Measurements from ENCODE around the gene CNGB1.
"Not testable (repeated sequence)": the region's sequence is repeated elsewhere in the genome, so short reads cannot be mapped to it uniquely, and the experiment has no call there.

CNGB1 gene

DNA sequence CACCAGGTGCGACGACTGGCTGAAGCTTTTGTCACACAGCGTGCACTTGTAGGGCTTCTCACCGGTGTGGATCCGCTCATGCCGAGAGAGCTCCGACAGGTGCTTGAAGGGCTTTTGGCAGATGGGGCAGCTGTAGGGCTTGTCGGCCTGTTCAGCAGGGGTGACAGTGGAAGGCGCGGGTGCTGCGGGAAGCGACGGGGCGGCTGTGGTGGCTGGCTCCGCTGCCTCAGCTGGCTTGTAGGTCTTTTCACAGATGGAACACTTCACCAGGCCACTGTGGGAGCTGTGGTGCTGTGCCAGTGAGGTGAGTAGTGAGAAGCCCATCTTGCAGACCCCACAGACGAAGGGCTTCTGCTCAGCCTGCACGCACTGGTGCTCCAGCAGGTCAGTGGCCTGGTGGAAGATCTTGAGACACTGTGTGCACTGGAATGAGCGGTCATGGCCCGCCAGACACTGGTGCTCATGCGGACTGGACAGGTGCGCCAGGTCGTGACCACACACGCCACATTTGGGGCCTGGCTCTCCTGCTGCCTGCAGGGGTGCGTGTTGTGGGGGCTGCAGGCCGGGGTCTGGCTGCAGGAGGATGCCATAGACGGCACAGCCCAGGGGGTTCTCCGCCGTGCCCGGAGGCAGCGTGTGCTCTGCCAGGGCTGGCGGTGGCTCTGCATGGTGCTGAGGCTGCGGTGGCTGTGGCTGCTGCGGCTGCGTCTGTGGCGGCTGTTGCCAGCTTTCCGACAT is 26.8 kb upstream of the CNGB1 start:
- no peak for DNase-seq (ENCODE audit: low read depth in 2 of 3, low spot score in 1 of 3)

DNA sequence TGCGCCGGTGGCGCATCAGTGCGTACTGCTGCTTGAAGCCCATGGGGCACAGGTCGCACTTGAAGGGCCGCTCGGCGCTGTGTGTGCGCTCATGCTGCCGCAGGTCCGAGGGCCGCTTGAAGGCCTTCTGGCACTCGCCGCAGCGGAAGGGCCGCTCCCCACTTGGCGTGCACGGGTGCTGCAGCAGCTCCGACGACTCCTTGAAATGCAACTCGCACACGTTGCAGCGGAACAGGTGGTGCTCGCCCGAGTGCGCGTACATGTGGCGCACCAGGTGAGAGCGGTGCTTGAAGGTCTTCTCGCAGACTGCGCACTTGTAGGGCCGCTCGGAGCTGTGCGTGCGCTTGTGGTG is 26.2 kb upstream of the CNGB1 start:
- no peak for DNase-seq (ENCODE audit: low read depth in 2 of 3, low spot score in 1 of 3)

DNA sequence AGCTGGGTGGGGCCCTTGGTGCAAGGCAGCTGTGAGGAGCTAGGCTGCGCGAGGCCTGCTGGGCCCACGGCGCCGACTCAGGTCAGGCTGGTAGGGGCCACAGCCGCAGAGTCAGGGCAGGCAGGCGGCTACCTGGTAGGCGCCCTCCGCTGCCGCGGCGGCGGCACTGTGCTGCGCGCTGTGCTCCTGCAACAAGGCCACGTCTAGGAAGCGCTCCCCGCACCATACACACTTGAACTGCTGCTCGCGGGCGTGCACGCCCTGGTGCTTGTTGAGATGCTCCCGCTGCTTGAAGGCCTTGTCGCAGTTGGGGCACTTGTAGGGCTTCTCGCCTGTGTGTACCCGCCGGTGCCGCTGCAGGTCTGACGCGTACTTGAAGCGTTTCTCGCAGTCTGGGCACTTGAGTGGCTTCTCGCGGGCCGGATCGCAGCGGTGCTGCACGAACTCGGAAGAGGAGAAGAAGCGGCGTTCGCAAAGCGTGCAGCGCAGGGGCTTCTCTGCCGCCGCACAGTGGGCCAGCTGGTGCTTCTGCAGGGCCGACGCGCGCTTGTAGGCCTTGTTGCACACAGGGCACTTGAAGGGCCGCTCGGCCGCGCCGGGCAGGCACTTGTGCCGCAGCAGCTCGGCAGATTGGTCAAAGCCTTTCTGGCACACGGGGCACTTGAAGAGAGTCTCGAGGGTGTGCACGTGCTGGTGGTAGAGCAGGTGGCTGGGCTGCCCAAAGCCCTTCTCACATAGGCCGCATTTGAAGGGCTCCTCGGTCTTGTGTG is 25.7 kb upstream of the CNGB1 start:
- DNase-seq (ENCODE audit: low read depth in 2 of 3, low spot score in 1 of 3), result no peak

DNA sequence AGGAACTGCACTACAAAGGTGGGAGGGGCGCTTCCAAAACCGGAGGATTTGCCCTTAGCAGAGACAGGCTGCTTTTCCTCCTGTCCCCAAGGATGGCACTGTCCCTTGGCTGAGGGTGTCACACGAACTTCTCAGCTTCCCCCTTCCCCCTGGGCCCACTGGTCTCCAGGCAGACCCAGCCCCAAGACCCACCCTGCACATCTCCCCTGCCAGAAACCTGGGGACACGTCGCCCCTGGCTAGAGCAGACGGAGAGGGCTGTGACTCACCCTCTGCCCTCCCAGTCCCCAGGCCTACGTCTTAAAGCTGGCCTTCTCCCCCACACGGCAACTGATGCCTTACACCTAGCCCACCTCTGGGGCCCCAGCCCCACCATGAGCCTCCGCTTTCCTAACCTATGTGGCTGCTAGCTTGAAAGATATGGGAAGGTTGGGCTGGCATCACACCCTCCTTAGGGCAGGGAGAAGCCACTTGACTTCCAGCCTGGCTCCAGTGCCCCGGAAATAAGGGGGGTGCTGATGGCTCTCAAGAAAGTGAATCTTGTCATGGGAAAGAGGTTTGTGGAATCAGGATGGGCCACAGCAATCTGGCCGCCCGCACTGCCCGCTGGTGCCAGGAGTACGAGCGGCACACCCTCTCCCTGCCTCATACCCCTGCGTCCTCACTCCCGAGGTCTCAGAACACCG is 24.9 kb upstream of the CNGB1 start:
- DNase-seq (ENCODE audit: low read depth in 2 of 3, low spot score in 1 of 3), result no peak

DNA sequence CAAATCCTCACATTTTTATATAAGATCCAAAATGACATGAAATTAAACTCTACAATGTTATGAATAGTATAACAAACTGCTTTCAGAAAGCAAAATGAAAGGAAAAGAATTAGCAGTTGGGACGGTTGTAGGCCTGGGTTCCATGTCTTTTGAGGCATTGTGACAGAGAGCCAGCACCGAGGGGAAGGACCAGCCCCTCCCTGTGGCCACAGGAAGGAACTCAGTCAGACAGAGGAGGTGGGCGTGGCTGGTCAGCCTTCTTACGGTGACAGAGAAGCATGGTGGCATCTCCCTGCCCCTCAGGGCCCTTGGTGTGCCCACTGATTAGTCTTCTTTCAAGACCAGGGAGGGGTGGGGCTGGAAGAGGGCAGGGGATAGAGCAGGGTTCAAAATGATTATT is 23.9 kb upstream of the CNGB1 start:
- DNase-seq (ENCODE audit: low read depth in 2 of 3, low spot score in 1 of 3), result peak in 1 of 3 donors; percentile 42

DNA sequence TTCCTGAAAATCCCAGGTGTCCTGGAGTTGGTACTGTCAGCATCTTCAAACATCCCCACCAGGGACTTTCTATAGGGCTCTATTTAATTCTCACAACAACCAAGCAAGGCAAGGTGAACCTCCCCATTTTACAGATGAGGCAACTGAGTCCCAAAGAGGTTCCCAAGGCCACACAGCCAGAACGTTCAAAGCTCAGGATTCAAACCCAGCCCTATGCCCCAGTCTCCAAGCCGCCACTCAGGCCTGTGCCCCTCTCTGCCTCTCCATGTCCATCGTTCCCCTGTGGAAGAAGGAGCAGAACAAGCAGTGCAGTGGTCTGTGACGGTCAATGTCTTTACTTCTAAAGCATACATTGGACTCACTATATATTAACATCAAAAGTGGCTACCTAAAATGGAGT is 23.4 kb upstream of the CNGB1 start:
- no peak for DNase-seq (ENCODE audit: low read depth in 2 of 3, low spot score in 1 of 3)

DNA sequence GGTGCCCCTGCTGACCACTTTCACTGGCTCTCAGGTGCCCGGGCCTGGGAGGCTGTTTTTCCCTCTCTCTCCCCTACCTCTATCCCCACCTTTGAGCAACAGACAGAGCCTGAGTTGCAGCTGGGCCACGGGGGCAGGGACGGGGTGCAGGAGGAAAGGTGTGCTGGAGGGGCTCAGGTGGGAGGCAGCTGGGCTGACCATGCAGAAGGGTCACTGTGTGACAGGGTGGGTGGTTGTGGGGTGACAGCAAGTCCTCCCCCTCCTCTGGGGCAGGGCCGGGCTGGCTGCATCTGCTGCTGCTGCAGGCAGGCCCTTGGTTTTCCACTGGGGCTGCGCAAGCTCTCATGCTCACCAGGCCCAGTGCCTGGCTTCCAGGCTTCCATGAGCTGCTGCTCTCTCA is 23.0 kb upstream of the CNGB1 start:
- DNase-seq (ENCODE audit: low read depth in 2 of 3, low spot score in 1 of 3), result no peak

DNA sequence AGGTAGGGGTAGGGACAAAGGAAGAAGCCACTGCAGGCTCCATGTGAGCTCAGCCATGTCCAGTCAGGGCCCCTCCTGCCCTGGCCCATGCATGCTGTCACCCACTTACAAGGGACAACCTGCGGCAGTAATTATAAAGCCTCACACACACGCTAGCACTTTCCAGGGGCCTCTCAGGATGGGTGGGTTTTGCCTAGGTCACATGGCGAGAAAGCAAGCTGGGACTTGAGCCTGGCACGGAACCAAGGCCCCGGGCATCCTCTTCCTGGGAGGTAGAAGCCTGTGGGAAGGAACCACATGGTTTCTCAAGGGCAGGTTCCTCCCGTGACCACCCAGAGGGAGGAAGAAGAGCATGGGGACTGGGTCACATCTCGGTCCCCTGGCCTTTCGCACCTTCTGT is 22.5 kb upstream of the CNGB1 start:
- DNase-seq (ENCODE audit: low read depth in 2 of 3, low spot score in 1 of 3), result no peak

DNA sequence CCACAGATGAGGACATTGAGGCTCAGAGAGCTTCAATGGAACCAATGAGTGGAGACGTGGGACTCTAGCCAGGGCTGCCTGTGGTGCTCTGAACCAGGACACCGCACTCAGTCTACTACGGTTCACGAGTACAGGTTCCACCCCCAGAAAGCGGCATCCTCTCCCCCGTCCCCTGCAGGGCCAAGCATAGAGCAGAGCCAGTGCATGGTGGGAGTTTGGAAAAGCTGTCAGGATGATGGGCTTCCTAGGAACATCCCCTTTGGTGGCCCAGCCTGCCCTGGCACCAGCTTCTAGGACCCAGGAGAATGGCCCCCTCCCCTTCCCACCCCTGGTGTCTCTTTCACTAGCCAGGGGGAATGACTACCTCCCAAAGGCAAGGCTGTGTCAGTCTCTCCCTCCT is 21.2 kb upstream of the CNGB1 start:
- DNase-seq (ENCODE audit: low read depth in 2 of 3, low spot score in 1 of 3), result no peak

DNA sequence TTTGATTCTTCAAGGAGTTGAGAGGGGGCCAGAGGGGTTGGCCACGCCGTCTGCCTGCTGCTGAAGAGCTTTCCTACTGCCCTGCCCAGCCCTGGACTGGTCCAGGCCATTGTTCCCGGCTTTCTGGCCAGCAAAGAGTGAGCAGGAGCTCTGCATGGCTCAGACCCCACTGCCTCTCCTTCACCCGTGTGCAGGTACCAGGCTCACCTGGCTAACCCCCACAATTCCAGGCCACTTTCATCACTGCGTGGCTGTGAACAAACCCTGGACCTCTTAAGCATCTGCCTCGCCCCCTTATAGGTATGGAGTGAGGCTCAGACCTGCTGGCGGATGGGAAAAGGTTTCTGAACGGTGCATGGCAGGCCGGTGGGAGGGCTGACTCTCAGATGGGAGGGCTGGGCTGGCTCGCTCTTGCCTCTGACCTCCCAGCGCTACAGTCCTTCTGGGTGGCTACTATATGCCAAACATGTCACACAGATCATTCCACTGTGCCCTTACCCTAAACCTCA is 20.7 kb upstream of the CNGB1 start:
- no peak for DNase-seq (ENCODE audit: low read depth in 2 of 3, low spot score in 1 of 3)

DNA sequence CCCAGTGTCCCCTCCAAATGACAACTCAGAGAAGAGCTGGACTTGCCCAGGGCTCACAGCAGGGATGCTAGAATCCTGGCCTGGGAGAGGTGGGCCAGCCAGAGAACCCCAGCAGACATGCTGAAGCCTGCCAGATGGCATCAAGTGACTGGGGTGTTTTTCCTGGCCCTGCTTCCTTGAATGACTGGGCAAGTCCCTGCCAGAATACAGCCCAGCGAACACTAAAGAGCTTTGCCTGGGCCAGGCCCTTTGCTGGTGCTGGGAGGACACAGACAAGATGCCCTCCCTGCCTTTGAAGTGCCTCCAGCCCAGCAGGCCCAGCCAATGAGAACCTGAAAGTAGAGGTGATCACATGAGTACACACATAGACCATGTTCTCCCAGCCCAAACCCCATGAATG is 18.0 kb upstream of the CNGB1 start:
- DNase-seq (ENCODE audit: low read depth in 2 of 3, low spot score in 1 of 3), result no peak

DNA sequence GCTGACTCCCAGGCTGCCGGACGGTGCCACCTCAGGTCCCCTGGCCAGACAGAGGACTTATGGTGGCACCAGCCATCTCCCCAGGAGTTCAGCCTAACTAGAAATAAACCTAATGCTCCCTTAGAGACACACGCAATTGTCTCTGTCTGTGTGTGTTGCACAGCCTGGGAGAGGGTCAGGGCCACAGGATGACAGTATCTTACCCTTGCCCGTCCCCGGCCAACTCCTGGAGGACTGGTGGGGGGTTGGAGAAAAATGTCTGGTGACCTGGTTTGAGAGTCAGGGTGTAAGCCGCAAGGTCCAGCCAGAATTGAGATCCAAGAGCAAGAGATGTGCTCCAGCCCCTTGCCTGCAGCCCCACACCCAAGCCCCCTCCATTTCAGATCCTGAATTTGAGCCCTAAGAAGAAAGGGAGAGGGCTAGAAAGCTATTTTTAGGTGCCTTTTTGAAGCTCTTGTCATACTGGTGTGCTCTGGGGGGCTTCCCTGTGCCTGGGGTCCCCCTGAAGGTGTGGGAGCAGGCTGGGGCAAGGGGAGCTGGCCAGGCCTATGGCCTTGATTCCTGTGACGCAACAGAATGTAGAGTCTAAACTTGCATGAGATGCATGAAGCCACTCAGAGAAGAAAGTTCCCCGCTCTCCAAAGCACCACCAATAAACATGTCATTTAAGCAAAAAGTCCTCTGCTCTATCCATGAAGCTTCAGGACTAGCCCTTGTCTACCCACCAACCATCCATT is 16.7 kb upstream of the CNGB1 start:
- DNase-seq (ENCODE audit: low read depth in 2 of 3, low spot score in 1 of 3), result no peak

DNA sequence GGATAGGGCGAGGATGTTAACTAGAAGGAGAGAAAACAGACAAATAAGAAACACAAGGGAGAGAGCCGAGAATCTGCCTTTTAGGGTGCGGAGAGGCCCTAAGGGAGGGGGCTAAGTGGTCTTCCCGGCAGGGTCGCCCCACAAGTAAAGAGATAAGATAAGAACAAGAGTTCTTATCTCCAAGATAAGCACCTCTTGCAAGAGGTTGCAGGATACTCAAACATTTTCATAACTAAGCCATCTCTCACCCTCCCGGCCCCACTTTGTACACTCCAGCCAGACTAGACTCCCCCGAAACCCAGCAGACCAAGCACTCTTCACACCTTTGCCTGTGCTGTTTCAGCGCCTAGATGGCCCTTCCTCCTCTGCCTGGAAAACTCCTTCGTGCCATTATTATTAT is 15.3 kb upstream of the CNGB1 start:
- no peak for DNase-seq (ENCODE audit: low read depth in 2 of 3, low spot score in 1 of 3)

DNA sequence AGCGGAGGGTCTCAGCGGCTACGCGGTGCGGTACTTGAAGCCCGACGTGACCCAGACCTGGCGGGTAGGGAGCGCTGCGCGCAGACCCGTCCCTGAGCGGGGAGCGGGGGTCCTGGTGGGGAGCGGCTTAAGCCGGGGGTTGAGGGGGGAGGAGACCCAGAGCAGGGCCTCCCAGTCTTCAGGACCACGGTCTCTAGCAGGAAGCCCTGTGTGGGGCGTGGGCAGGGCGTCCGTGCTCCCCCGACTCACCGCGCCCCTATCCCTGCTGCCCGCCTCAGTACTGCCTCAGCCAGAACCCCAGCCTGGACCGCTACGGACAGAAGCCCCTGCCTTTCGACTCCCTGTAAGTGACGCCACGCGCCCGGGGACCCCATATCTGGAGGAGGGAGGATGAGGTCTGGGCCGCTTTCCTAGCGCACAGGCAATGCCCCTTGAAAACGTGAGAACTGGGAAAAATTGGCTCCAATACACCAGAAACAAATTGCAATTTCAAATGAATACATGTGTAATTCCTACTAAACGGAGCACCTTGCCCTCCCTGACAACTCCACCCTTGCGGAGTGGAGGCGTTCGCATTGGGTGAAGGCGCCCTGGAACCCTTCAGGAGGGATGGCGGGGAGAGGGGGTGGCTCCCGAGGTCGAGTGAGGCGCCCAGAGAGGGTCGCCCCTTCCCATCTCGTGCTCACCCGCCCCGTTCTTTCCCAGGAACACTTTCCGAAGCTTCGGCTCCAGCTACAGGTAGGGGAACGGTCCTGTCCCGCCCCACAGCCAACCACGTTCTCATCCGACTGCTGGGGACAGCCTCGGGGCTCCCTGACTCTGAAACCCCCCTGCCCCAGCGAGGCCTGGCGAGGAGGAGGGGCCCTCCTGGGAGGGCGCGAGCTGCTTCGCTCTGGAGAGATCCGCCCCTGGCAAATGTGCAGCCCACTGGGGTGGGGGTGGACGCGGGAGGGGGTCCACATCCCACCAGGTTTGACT is 14.6 kb upstream of the CNGB1 start:
- DNase-seq (ENCODE audit: low read depth in 2 of 3, low spot score in 1 of 3), result no peak

DNA sequence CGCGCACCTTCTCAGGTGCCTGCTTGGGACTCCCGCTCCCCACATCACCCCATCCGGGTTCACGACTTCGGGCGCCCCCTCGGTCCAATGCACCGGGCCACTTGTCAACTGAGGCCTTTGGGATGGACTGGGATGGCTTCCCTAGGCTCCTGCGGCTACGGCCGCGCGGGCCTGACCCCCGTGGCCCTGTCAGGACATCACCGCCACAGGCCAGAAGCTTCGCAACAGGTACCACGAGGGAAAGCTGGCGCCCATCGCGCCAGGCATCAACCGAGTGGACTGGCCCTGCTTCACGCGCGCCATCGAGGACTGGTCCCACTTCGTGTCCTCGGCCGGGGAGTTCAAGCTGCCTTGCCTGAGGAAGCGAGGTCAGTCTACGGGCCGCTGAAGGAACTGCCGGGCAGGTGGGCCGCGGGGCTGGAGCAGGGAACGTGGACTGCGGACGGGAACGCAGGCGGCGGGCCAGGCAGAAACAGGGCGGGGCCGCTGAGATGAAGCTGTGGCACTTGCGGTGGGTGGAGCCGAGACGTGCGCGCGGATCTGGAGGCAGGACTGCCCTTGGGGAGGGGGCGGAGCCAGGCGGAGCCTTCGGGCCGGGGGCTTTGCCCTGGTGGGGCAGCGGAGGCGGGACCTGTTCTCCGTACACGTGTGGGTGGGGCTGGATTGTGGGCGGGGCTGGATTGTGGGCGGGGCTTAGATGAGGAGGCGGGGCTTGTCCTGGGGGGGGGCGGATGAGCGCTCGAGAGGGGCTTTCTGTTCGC is 13.7 kb upstream of the CNGB1 start:
- DNase-seq (ENCODE audit: low read depth in 2 of 3, low spot score in 1 of 3), result peak; percentile 86 to 88 (median 88)

DNA sequence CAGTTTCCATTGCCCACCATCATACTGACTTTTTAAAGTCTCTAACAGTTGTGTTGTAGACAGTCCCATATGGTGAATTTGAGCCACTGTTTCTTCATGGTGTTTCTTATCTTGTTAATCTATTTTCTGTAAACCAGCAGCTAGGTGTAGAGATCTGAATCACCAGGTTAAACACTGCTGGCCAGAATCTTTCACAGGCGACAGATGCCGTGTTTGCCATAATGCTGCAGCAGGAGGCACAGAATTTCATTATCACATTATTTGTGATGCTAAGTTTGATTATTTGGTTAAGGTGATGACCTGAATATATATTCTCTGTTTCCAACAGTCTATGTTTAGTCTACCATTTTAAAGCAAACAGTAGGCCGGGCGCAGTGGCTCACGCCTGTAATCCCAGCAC is 11.5 kb upstream of the CNGB1 start:
- no peak for DNase-seq (ENCODE audit: low read depth in 2 of 3, low spot score in 1 of 3)

DNA sequence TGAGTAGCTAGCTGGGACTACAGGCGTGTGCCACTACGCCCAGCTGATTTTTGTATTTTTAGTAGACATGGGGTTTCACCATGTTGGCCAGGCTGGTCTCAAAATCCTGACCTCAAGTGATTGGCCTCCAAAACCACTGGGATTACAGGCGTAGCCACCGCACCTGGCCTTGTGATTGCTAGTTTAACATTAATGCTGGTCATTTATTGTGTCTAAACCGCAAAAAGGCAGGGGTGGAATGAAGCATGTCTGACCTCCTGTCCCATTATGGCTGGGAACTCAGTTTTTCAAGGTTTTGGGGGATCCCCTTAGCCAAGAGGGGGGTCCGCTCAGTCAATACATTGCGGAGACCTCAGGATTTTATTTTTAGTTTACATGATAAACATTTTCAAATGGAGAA is 10.7 kb upstream of the CNGB1 start:
- no peak for DNase-seq (ENCODE audit: low read depth in 2 of 3, low spot score in 1 of 3)

DNA sequence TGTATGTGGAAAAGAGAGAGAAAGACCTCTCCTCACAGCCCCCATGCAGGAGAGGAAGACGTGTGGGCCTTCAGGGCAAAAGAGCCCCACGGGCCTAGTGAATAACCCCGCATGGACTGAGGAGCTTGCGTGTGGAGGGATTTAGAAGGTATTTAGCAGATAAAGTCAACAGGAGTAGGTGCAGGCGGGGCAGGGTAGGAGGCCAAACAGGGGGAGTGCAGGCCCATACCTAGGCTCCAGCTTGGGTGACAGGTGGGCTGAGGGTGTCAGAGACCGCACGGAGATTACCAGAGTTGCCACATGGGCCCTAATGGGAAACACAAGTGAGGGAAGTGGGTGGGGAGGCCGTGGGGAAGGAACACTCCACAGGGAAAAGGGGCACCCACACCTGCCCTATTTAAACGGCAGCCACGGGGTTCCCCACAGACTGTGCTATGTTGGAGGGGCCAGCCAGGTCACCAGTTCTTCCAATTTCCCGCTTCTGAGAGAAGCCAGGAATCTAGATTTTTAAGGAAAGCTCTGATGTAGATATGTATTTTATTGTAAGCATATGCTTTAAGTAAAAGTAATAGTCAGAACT is 8.2 kb upstream of the CNGB1 start:
- DNase-seq (ENCODE audit: low read depth in 2 of 3, low spot score in 1 of 3), result no peak

DNA sequence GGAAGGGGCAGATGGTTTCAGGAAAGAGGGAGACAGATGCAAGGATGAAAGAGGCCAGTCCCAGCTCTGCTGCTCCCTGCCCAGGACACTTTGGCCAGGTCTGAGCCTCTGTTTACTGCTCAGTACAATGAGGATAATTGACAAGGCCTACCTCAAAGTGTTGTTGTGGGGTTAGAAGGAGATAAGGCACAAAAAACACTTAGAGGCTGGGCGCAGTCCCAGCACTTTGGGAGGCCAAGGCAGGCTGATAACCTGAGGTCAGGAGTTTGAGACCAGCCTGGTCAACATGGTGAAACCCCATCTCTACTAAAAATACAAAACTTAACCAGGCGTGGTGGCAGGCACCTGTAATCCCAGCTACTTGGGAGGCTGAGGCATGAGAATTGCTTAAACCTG is 7.1 kb upstream of the CNGB1 start:
- not testable (repeated sequence) for DNase-seq (ENCODE audit: low read depth in 2 of 3, low spot score in 1 of 3)

Measured in stimulated activated CD4-positive, alpha-beta T cell treated with anti-CD3 and anti-CD28 coated beads, Interleukin-12 subunit alpha, Interleukin-12 subunit beta, amount 100 ng/mL, for 48 hours (primary cell).